A673 (cell line): ENCODE data around the gene KLHL17. TPM values are rescaled to one million over a fixed set of nuclear protein-coding genes. Genes with fewer than 3 reads are reported as not detected.
A peak's percentile ranks its signal among the peaks of the same experiment; 100 is the strongest.
"Not testable (repeated sequence)": the region's sequence is repeated elsewhere in the genome, so short reads cannot be mapped to it uniquely, and the experiment has no call there.

Experiments used
- BruUV-seq: library from RNA; stranded (reverse); fragments of 400-500 nt; replicated peaks from 2 replicates; lab custom pipeline; 2021; lab: Mats Ljungman, UMichigan
- CTCF ChIA-PET: fragments of 300-600 bp; sonication (Branson Sonifier 250); formaldehyde crosslinking; loops from one replicate; lab custom pipeline; 2022; ENCODE audit warnings: antibody characterized with exemption; lab: Charles Lee
- POLR2A ChIA-PET: fragments of 300-600 bp; sonication (Branson Sonifier 250); formaldehyde crosslinking; loops from one replicate; lab custom pipeline; 2022; ENCODE audit warnings: antibody characterized with exemption; ENCODE audit not compliant: low non-redundant PET; lab: Charles Lee
- DNase-seq: peaks from one replicate; pipeline ENCODE4 v3.0.0-alpha.2; 2015; ENCODE audit warnings: low spot score
- H3K27ac ChIP-seq: fragments of 200-600 bp; sonication (generic); 2 replicates; pipeline ENCODE4 v1.5.1; 2016; ENCODE audit warnings: mixed run types, low read depth, mild to moderate bottlenecking, mixed read lengths, antibody characterized with exemption, low read length; ENCODE audit not compliant: poor library complexity, severe bottlenecking
- H3K27me3 ChIP-seq: fragments of 200-600 bp; sonication (generic); replicated peaks from 2 replicates; pipeline ENCODE4 v1.6.1; 2017; ENCODE audit warnings: mixed run types, low read depth, mild to moderate bottlenecking, mixed read lengths, antibody characterized with exemption, low read length; ENCODE audit not compliant: insufficient read depth, poor library complexity
- H3K36me3 ChIP-seq: fragments of 200-600 bp; sonication (generic); 2 replicates; pipeline ENCODE4 v1.6.1; 2016; ENCODE audit warnings: mixed run types, mild to moderate bottlenecking, mixed read lengths, antibody characterized with exemption, low read length; ENCODE audit not compliant: insufficient read depth, poor library complexity, severe bottlenecking
- H3K4me1 ChIP-seq: fragments of 200-600 bp; sonication (generic); 2 replicates; pipeline ENCODE4 v1.6.1; 2017; ENCODE audit warnings: mixed run types, mild to moderate bottlenecking, mixed read lengths, antibody characterized with exemption, low read length; ENCODE audit not compliant: insufficient read depth, poor library complexity, severe bottlenecking
- H3K4me3 ChIP-seq: fragments of 200-600 bp; sonication (generic); 2 replicates; pipeline ENCODE4 v1.5.1; 2016; ENCODE audit warnings: low read depth, mixed run types, mild to moderate bottlenecking, mixed read lengths, low read length; ENCODE audit not compliant: poor library complexity, severe bottlenecking
- H3K9me3 ChIP-seq: fragments of 200-600 bp; sonication (generic); 2 replicates; pipeline ENCODE4 v1.6.1; 2016; ENCODE audit warnings: mixed run types, low read depth, mild to moderate bottlenecking, mixed read lengths, antibody characterized with exemption, low read length; ENCODE audit not compliant: poor library complexity, severe bottlenecking
- EZH2 ChIP-seq: fragments of 200-600 bp; sonication (generic); IDR thresholded peaks from 2 replicates; pipeline ENCODE4 v1.6.1; 2017; ENCODE audit warnings: borderline replicate concordance, low read depth, mild to moderate bottlenecking, mixed read lengths, antibody characterized with exemption, low read length; ENCODE audit not compliant: poor library complexity, severe bottlenecking
- intact Hi-C: fragments of 100-400 bp; cut with micrococcal nuclease; formaldehyde crosslinking; loops from one replicate; pipeline ENCODE4 v1.10.0; 2022; ENCODE audit not compliant: unreplicated experiment
- total RNA-seq: library from RNA; stranded (reverse); gene quantifications from 2 replicates; pipeline ENCODE4 v1.2.3, GENCODE V29; 2021
- TF ChIP-seq, protein P1 (sequence below): fragments of 300-800, 200-600 bp; sonication (generic); conservative IDR thresholded peaks from 2 replicates; pipeline ENCODE4 v1.5.1; 2017; ENCODE audit warnings: low read depth, mild to moderate bottlenecking, antibody characterized with exemption, low read length, moderate library complexity, mixed read lengths

KLHL17 gene
- total RNA-seq, 1 experiment from 2014 or later: 43.3 TPM

- BruUV-seq: no TSS peak
- Histone ChIP-seq H3K27me3 (no peaks in the 10 kb centered on the region), H3K36me3 (no peaks in the 10 kb centered on the region), H3K27ac (no peak overlapping the region), H3K4me1 (peaks cover 15% of the 10 kb centered on the region), H3K9me3 (no peaks in the 10 kb centered on the region), H3K4me3 (no peak overlapping the region)
- intact Hi-C loops: no loop called here
- no peak for DNase-seq
- TF ChIP-seq, protein P1, sequence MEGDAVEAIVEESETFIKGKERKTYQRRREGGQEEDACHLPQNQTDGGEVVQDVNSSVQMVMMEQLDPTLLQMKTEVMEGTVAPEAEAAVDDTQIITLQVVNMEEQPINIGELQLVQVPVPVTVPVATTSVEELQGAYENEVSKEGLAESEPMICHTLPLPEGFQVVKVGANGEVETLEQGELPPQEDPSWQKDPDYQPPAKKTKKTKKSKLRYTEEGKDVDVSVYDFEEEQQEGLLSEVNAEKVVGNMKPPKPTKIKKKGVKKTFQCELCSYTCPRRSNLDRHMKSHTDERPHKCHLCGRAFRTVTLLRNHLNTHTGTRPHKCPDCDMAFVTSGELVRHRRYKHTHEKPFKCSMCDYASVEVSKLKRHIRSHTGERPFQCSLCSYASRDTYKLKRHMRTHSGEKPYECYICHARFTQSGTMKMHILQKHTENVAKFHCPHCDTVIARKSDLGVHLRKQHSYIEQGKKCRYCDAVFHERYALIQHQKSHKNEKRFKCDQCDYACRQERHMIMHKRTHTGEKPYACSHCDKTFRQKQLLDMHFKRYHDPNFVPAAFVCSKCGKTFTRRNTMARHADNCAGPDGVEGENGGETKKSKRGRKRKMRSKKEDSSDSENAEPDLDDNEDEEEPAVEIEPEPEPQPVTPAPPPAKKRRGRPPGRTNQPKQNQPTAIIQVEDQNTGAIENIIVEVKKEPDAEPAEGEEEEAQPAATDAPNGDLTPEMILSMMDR: no peak
- TF ChIP-seq EZH2: no peak
- ChIA-PET CTCF (no interaction called here), POLR2A (no interaction called here)
Measured at GRCh38 chr1:1011396-1011949, 51.1 kb downstream of the KLHL17 start.

GRCh38 chr1:1012736-1013104 is 52.3 kb downstream of the KLHL17 start:
- H3K27me3 ChIP-seq, BruUV-seq, DNase-seq, H3K9me3 ChIP-seq, H3K36me3 ChIP-seq, intact Hi-C loops, POLR2A ChIA-PET: not testable (repeated sequence)
- Histone ChIP-seq H3K4me3 (peak overlapping the region; percentile 53), H3K27ac (peak overlapping the region; percentile 85), H3K4me1 (peaks cover 15% of the 10 kb centered on the region)
- CTCF ChIA-PET: interaction anchor here (1.9 kb wide), 1 partner anchor 10 kb away, joined by 14 read pairs; no protein-coding TSS in a partner anchor

DNA sequence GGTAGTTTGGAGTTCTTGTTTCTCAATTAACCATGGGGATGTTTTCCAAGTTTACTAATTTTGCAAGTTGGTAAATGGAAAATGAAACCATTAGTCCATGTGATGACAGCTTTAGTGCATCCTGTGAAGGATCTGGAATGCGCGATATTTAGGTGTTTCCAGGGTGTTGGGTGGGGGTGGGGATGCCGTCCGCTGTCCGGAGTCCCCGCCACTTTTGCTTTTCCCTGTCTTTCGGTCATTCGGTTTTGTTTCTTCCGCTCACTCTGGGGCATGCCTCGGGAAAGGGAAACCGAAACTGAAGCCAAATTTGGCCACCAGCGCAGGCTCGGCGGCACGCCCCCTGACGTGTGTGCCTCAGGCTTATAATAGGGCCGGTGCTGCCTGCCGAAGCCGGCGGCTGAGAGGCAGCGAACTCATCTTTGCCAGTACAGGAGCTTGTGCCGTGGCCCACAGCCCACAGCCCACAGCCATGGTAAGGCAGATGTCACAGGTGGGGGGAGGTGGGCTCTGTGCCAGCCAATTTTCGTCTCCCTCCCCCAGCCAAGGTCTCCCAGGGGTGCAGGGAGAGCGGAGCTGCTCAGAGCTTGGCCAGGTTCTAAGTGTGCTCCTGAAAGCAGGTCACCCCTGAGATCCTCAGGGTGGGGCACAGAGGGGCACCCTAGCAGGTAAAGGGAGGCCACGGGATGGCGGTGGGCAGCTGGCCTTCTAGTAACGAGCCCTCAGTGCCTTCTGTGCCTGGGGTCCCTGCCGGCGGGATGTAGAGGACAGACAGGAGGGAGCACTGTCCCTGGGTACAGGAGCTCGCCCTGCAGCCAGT is 52.9 kb downstream of the KLHL17 start, which contains the start of gene ISG15:
ISG15 (plus strand) TSS at position 393 of the 817 bp plus-strand sequence; CDS start at position 470, 77 bp downstream.
- Histone ChIP-seq H3K9me3 (no peaks in the 10 kb centered on the region), H3K4me1 (peaks cover 15% of the 10 kb centered on the region), H3K4me3 (peak within 1 kb of the TSS; percentile 53), H3K36me3 (no peaks in the 10 kb centered on the region), H3K27me3 (no peaks in the 10 kb centered on the region), H3K27ac (peak within 1 kb of the TSS; percentile 85)
- intact Hi-C loops: no loop called here
- BruUV-seq: TSS peak; percentile 83
- TF ChIP-seq, protein P1: no peak
- no peak for TF ChIP-seq EZH2
- ChIA-PET POLR2A (no interaction called here), CTCF (interaction anchor here (1.2 to 1.9 kb wide), 3 partner anchors 9 to 51 kb away, joined by 3 to 14 read pairs (median 5); no protein-coding TSS in a partner anchor)
- peak; percentile 90 for DNase-seq
